B cell (primary cell): Measurements from ENCODE around the gene MAT1A.
"Not testable (repeated sequence)": the region's sequence is repeated elsewhere in the genome, so short reads cannot be mapped to it uniquely, and the experiment has no call there.

Experiments
- EZH2 ChIP-seq: IDR thresholded peaks from 2 replicates; pipeline ENCODE4 v1.6.1; 2012; ENCODE audit warnings: borderline replicate concordance, low read depth, mild to moderate bottlenecking, moderate library complexity, low read length; ENCODE audit not compliant: insufficient read depth, poor library complexity, severe bottlenecking
- TF ChIP-seq, protein P1 (sequence below): fragments of 200-600 bp; IDR thresholded peaks from one replicate; pipeline ENCODE4 v1.8.0; 2022; ENCODE audit warnings: antibody characterized with exemption, mild to moderate bottlenecking

DNA sequence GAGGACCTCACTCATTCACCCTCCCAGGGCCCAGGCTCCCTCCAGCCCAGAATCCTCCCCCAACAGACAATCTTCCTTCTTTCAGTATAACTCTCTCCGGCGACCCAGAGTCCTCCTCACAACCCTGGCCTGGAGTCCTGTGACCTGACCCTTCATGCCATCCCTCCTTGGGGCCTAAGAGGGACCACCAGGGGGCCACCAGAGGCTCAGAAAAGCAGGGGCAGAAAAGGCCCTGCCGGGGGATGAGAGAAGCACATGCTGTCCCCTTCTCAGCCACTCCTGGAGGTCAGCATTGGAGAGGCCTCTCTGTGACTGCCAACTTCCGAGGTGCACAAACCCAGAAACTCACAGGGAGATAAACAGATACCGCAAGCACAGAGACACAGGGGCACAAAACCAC, 53.0 kb downstream of the MAT1A start:
- TF ChIP-seq, protein P1, sequence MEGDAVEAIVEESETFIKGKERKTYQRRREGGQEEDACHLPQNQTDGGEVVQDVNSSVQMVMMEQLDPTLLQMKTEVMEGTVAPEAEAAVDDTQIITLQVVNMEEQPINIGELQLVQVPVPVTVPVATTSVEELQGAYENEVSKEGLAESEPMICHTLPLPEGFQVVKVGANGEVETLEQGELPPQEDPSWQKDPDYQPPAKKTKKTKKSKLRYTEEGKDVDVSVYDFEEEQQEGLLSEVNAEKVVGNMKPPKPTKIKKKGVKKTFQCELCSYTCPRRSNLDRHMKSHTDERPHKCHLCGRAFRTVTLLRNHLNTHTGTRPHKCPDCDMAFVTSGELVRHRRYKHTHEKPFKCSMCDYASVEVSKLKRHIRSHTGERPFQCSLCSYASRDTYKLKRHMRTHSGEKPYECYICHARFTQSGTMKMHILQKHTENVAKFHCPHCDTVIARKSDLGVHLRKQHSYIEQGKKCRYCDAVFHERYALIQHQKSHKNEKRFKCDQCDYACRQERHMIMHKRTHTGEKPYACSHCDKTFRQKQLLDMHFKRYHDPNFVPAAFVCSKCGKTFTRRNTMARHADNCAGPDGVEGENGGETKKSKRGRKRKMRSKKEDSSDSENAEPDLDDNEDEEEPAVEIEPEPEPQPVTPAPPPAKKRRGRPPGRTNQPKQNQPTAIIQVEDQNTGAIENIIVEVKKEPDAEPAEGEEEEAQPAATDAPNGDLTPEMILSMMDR: not testable (repeated sequence)
- TF ChIP-seq EZH2: not testable (repeated sequence)
